Adrenal gland (tissue), 19 donors: ENCODE results near the gene PITPNB. TPM values are rescaled to one million over a fixed set of nuclear protein-coding genes. Genes with fewer than 3 reads are reported as not detected.

Experiments
- DNase-seq, 7 donors: peaks; one replicate each; pipeline ENCODE4 v3.0.0-alpha.2; 2019 to 2020
- H3K27ac ChIP-seq, 5 donors: fragments of 200-600 bp; sonication (generic) in 4 of 5; 1 replicate in 3 of 5; 2 replicates in 2 of 5; pipeline versions ENCODE4 v1.5.1 to v1.8.0; 2016 to 2020; ENCODE audit warnings: mild to moderate bottlenecking in 1 of 5
- H3K27me3 ChIP-seq: fragments of 200-600 bp; 2 replicates; pipeline ENCODE4 v1.8.0; 2021
- H3K36me3 ChIP-seq, 2 donors: fragments of 200-600 bp; replicated peaks in 1 of 2; 1 replicate in 1 of 2; 2 replicates in 1 of 2; pipeline versions ENCODE4 v1.5.1 to v1.8.0; 2018 to 2022
- H3K4me1 ChIP-seq, 2 donors: fragments of 200-600 bp; replicated peaks in 1 of 2; 1 replicate in 1 of 2; 2 replicates in 1 of 2; pipeline versions ENCODE4 v1.5.1 to v1.8.0; 2018 to 2021
- H3K4me3 ChIP-seq, 4 donors: fragments of 200-600 bp; sonication (generic) in 3 of 4; one replicate each; pipeline ENCODE4 v1.5.1; 2016 to 2018
- H3K9me3 ChIP-seq, 3 donors: fragments of 200-600 bp; sonication (generic) in 1 of 3; replicated peaks in 1 of 3; 1 replicate in 2 of 3; 2 replicates in 1 of 3; pipeline versions ENCODE4 v1.5.1 to v1.8.0; 2016 to 2021
- POLR2A ChIP-seq, 2 donors: fragments of 450-650 bp; IDR thresholded peaks; one replicate each; pipeline ENCODE4 v1.6.1; 2017; ENCODE audit warnings: antibody characterized with exemption in 2 of 2, mild to moderate bottlenecking in 2 of 2, moderate library complexity in 1 of 2
- WGBS, 4 donors: extraction: QIAGEN DNeasy Blood & Tissue Kit in 2 of 4; methylation state at CpG; one replicate each; pipeline versions ENCODE4 v1.1.5 to v1.1.7; 2013 to 2017; 5-methylcytosine and 5-hydroxymethylcytosine counted together
- intact Hi-C, 2 donors: fragments of 100-400 bp; cut with DNase I; formaldehyde crosslinking; loops; one replicate each; pipeline versions ENCODE4 v1.14.1 to v1.15.0; 2022 to 2023
- long read RNA-seq, 10 donors: library from polyadenylated mRNA in 3 of 10; unstranded in 2 of 10; stranded (forward) in 1 of 10; transcript quantifications; one replicate each; pipeline ENCODE4 v2.0.0 and lab custom pipeline, GENCODE V29; 2021 to 2026
- polyA plus RNA-seq, 3 donors: library from polyadenylated mRNA; stranded (reverse); fragments of 200-250 nt in 2 of 3; fragments of 350-450 nt in 1 of 3; fragmentation: Illumina TruSeq in 1 of 3; extraction: RNeasy Lipid Tissue Mini Kit (QIAGEN cat#74804) in 1 of 3; gene quantifications; one replicate each; pipeline ENCODE4 v1.2.3, GENCODE V29; 2013 to 2014
- total RNA-seq, 9 donors: library from RNA; depleted of rRNA in 4 of 9; stranded (reverse); fragments of >200 nt in 4 of 9; fragments of 120-200 nt in 1 of 9; fragmentation: NEBNext Ultra II Directional in 1 of 9; extraction: Animal tissue kit (Norgen Biotek cat#: 25700) in 1 of 9; gene quantifications; one replicate each; pipeline versions ENCODE4 v1.1.0 to v1.2.4, GENCODE V29; 2013 to 2023
- TF ChIP-seq, protein P1 (sequence below), 6 experiments: fragments of 450-650 bp in 4 of 6; fragments of 200-600 bp in 2 of 6; sonication (generic) in 1 of 6; IDR thresholded peaks; 1 replicate in 5 of 6; 2 replicates in 1 of 6; pipeline versions ENCODE4 v1.5.1 to v1.8.0; 2016 to 2021; ENCODE audit warnings: antibody characterized with exemption in 6 of 6, mild to moderate bottlenecking in 2 of 6, moderate library complexity in 1 of 6
- donor health status: healthy with polysubstance abuse.
- donor health status: Bipolar disorder and iron deficiency.
- donor health status: DM: yes; HTN: yes; CAD: no.
- donor health status: DM: no; HTN: no; CAD: no.
- donor health status: DM: no; HTN: no; CAD: no.
- donor health status: DM: yes; HTN: yes; CAD: no.

Gene PITPNB
- total RNA-seq (10 to 100 TPM; 16.8 to 68.0 (median 29.3) TPM), polyA plus RNA-seq (10 to 100 TPM; 22.9 to 69.0 (median 24.3) TPM)
- long read RNA-seq, donor 1, partial matches to known transcripts, result 8 of 23 reads
- long read RNA-seq, donor 1, other reads (novel, unspliced or antisense), result 12 of 23 reads
- long read RNA-seq, donor 2, partial matches to known transcripts, result 5 of 27 reads
- long read RNA-seq, donor 2, other reads (novel, unspliced or antisense), result 19 of 27 reads
- long read RNA-seq, donor 3, partial matches to known transcripts, result 6 of 12 reads
- long read RNA-seq, donor 3, other reads (novel, unspliced or antisense), result 6 of 12 reads
- long read RNA-seq, donor 4, partial matches to known transcripts, result 2 of 14 reads
- long read RNA-seq, donor 4, other reads (novel, unspliced or antisense), result 11 of 14 reads
- long read RNA-seq, donor 5, partial matches to known transcripts, result 6 of 100 reads
- long read RNA-seq, donor 5, other reads (novel, unspliced or antisense), result 94 of 100 reads
- long read RNA-seq, donor 6, partial matches to known transcripts, result 0 of 15 reads
- long read RNA-seq, donor 6, other reads (novel, unspliced or antisense), result 12 of 15 reads
- long read RNA-seq, donor 7, partial matches to known transcripts, result 6 of 12 reads
- long read RNA-seq, donor 7, other reads (novel, unspliced or antisense), result 6 of 12 reads
- long read RNA-seq, donor 8, partial matches to known transcripts, result 23 of 43 reads
- long read RNA-seq, donor 8, other reads (novel, unspliced or antisense), result 19 of 43 reads
- long read RNA-seq, donor 9, partial matches to known transcripts, result 13 of 24 reads
- long read RNA-seq, donor 9, other reads (novel, unspliced or antisense), result 11 of 24 reads
- long read RNA-seq, donor 10, partial matches to known transcripts, result 29 of 29 reads
- long read RNA-seq, donor 10, other reads (novel, unspliced or antisense), result 0 of 29 reads

DNA sequence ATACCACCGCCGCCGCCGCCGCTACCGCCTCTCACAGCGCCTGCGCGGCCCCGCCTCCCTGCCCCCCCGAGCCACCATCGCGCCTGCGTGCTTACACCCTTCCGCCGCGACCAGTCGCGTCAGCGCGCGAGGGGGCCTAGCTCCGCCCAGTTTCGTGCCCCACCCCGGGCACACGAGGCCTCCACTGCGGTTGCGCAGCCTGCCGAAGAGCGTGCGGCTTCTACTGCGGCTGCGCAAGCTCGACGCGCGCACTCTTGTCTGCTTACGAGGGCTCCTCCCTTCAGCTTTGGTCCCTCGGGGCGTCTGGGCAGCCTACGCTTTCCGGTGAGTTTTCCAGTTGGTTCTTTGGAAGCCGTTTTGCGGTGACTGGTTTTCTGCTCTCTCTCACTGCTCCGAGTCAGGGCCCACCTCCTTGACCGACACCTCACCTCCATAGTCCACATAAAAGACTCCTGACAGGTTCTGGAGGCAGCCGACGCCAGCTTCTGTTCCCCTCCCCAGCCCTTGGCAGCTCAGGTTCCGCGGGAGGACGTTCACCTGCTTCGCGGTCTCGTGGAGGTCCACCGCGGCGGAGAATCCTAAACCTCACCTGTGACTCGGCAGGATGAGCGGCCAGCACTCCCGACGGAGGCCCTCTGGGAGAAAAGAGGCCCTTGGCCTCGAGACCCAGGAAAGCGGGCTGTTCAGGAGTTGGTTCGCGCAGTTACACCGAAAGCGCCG is at the start of gene PITPNB:
Gene PITPNB, minus strand, starts transcription at position 35 of the 720 bp plus-strand sequence. CDS start 65 bp downstream, outside the sequence.
- 0 to 2% (median 1%) methylated on average over 23 to 68 of the region's 68 CpGs for WGBS, 4 donors
- TF ChIP-seq, protein P1, sequence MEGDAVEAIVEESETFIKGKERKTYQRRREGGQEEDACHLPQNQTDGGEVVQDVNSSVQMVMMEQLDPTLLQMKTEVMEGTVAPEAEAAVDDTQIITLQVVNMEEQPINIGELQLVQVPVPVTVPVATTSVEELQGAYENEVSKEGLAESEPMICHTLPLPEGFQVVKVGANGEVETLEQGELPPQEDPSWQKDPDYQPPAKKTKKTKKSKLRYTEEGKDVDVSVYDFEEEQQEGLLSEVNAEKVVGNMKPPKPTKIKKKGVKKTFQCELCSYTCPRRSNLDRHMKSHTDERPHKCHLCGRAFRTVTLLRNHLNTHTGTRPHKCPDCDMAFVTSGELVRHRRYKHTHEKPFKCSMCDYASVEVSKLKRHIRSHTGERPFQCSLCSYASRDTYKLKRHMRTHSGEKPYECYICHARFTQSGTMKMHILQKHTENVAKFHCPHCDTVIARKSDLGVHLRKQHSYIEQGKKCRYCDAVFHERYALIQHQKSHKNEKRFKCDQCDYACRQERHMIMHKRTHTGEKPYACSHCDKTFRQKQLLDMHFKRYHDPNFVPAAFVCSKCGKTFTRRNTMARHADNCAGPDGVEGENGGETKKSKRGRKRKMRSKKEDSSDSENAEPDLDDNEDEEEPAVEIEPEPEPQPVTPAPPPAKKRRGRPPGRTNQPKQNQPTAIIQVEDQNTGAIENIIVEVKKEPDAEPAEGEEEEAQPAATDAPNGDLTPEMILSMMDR (IDR thresholded peaks at IDR 0.05), result no peak
- peak; percentile 71 to 92 for TF ChIP-seq POLR2A (IDR thresholded peaks at IDR 0.05)
- no peaks in the 10 kb centered on the region for H3K27me3 ChIP-seq
- no peaks in the 10 kb centered on the region for H3K9me3 ChIP-seq
- peak within 1 kb of the TSS; percentile 28 to 94 (median 90) for H3K4me3 ChIP-seq
- intact Hi-C loops, result no loop called here
- DNase-seq, result peak; percentile 97 to 99 (median 98)
- H3K27ac ChIP-seq, result peak within 1 kb of the TSS; percentile 82 to 99 (median 93)
- H3K36me3 ChIP-seq, result no peaks in the 10 kb centered on the region
- H3K4me1 ChIP-seq, result peaks cover 9 to 57% of the 10 kb centered on the region in 2 donors

DNA sequence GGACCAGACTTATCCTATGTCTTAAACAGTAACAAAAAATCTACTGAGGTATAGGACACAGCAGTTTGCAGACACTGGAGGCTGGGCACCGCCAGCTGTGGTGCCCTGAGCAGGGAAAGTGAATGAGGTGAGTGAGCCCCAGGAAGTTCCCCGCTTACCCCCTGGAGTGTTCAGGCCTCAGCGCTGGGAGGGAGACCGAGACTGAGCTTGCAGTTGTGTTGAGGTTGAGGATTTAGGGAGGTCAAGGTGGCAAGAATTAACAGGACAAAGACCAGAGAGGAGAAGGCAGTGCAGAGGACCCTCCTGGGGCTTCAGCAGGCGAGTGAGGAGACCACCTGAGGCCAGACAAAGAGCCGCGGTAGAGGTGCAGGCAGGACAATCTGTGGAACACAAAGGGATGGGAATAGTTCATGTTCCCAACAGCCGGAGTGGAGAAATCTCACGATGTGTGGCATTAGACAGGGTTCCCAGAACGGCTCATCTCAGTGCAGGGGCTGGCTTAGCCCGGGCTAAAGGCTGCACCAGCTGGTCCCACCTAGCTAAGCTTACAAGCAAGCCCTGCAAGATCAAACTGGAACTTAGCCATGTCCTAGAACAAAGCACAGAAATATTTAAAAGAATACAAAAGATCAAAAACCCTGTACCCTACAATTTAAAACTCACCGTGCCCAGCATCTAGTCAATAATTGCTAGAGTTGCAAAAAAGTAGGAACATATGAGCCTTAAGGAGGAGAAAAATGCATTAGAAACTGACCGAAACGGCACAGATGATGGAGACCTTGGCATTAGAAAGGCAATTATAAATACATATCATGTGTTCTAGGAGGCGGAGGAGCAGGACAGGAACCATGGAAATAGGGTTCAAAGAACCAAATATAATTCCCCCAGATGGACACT is 47.4 kb upstream of the PITPNB start:
- DNase-seq, result no peak
- Histone ChIP-seq H3K27me3 (no peaks in the 10 kb centered on the region), H3K27ac (no peak overlapping the region), H3K4me3 (no peak overlapping the region), H3K36me3 (no peaks in the 10 kb centered on the region), H3K4me1 (peaks cover 0 to 11% of the 10 kb centered on the region in 2 donors), H3K9me3 (peaks cover 0 to 8% (median 0%) of the 10 kb centered on the region in 3 donors)
- intact Hi-C loops, result no loop called here
- TF ChIP-seq, protein P1 (IDR thresholded peaks at IDR 0.05), result no peak
- TF ChIP-seq POLR2A (IDR thresholded peaks at IDR 0.05), result no peak
- 90 to 98% (median 96%) methylated on average over 15 of the region's 15 CpGs for WGBS, 4 donors

DNA sequence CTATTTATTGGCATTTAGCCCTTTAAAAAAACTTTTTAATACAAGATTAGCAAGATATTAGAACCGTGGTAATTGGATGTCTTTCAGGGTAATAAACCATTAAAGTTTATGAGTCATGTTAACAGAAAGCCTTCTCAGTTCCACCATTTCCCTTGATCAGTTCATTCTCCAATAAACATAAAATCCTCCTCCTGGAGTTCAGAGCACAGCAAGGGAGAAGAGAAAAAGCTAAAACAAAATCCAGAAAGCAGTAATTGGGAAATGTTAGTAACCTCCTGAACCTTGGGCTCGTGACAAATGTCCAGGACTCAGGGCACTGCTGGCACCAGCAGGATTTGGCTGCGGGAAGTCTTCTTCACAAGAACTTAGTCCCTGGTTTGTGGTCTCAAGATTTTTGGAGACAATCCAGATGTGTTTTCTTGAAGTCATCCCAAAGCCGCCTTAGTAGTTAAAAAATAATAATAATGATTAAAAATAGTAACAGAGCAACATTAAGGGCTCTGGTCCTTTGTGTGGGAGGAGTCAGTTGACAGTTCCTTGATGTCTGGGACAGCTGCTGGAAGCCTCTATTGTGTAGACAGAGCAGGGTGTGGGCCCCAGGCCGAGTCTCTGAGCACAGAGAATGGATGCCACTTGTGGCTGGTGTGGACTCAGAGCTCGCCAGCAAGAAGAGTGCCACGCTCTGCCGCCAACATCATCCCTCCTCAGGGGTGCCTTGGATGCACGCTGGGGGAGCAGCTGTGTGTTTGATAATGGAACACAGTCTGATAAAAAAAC is 43.4 kb upstream of the PITPNB start:
- TF ChIP-seq, protein P1 (IDR thresholded peaks at IDR 0.05), result no peak
- H3K27me3 ChIP-seq, result no peaks in the 10 kb centered on the region
- no peaks in the 10 kb centered on the region for H3K9me3 ChIP-seq
- H3K4me3 ChIP-seq, result no peak overlapping the region
- H3K36me3 ChIP-seq, result no peaks in the 10 kb centered on the region
- H3K27ac ChIP-seq, result peak overlapping the region in 1 of 5 donors; percentile 27
- WGBS, 4 donors, result 62 to 68% (median 66%) methylated on average over 9 of the region's 9 CpGs
- intact Hi-C loops, result no loop called here
- H3K4me1 ChIP-seq, result peaks cover 0 to 29% of the 10 kb centered on the region in 2 donors
- DNase-seq, result no peak
